ENCODE data around the gene SSR1. TPM values are rescaled to one million over a fixed set of nuclear protein-coding genes. Genes with fewer than 3 reads are reported as not detected.

The SSR1 gene
- total and polyA plus RNA-seq, 2 experiments from 2014 or later, result 65.3 to 70.2 TPM

DNA sequence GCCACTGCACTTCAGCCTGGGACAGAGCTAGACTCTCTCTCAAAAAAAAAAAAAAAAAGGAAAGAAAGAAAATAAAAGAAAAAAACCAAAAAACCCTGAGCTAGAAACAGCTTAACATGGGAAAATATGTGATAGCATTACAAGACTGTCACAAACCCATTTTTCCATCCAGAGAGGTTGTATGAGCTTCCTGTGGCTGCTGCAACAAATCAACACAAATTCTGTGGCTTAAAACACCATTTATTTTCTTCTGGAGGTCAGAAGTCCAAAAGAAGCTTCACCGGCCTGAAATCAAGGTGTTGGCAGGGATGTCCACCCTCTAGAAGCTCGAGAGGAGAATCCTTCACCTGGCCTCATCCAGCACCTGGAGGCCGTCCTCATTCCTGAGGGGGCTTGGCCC lies 21.7 kb upstream of the SSR1 start (continued):
- TF ChIP-seq CREB1 (CRISPR knock-in tag; IDR thresholded peaks at IDR 0.05; ENCODE audit: low read depth), result no peak

- no peak overlapping the region for H3K27ac Mint-ChIP-seq
- H4K20me1 ChIP-seq (replicated peaks; ENCODE audit: insufficient read depth), result no peaks in the 10 kb centered on the region
- H3K36me3 Mint-ChIP-seq (ENCODE audit: low read depth), result no peaks in the 10 kb centered on the region
- no peaks in the 10 kb centered on the region for H3K9me2 ChIP-seq (ENCODE audit: insufficient read depth)
- no peak for TF ChIP-seq ZNF331 (CRISPR knock-in tag; IDR thresholded peaks at IDR 0.05; ENCODE audit: low read depth)
- H3K4me2 ChIP-seq, result no peak overlapping the region
- no peak overlapping the region for H3K4me3 ChIP-seq
- no peak for ATAC-seq
- H3K4me3 Mint-ChIP-seq, result no peak overlapping the region
- H3K36me3 ChIP-seq (ENCODE audit: insufficient read depth), result no peaks in the 10 kb centered on the region
- no peak for DNase-seq (ENCODE audit: low spot score)
- H3F3A ChIP-seq (replicated peaks; ENCODE audit: low read depth), result no peaks in the 10 kb centered on the region
- H3K4me1 Mint-ChIP-seq, result no peaks in the 10 kb centered on the region
- no peak overlapping the region for H3K27ac ChIP-seq (ENCODE audit: low read depth)
- H3K9me3 Mint-ChIP-seq, result no peaks in the 10 kb centered on the region
- H3K27me3 ChIP-seq (ENCODE audit: insufficient read depth), result no peaks in the 10 kb centered on the region
- 0 out of 2 replicates have a peak overlapping the region, but pooled peaks have one; percentile 52 for H2AFZ ChIP-seq
- no peaks in the 10 kb centered on the region for H3K79me2 ChIP-seq (replicated peaks; ENCODE audit: insufficient read depth)
- H3K4me1 ChIP-seq (ENCODE audit: insufficient read depth), result no peaks in the 10 kb centered on the region
- no peaks in the 10 kb centered on the region for H3K27me3 Mint-ChIP-seq (ENCODE audit: insufficient read depth, low read depth, poor library complexity)
Measured at GRCh38 chr6:7332090-7332745, 19.2 kb upstream of the SSR1 start.

- Histone ChIP-seq H3K4me3 (no peak overlapping the region), H3K36me3 (ENCODE audit: insufficient read depth) (no peaks in the 10 kb centered on the region), H3K27me3 (ENCODE audit: insufficient read depth) (no peaks in the 10 kb centered on the region), H3K27ac (ENCODE audit: low read depth) (no peak overlapping the region), H3K79me2 (replicated peaks; ENCODE audit: insufficient read depth) (no peaks in the 10 kb centered on the region), H2AFZ (peak overlapping the region; percentile 52; the same call in 1 of the 2 replicates), H3K4me1 (ENCODE audit: insufficient read depth) (no peaks in the 10 kb centered on the region), H3F3A (replicated peaks; ENCODE audit: low read depth) (no peaks in the 10 kb centered on the region), H3K4me2 (no peak overlapping the region), H3K9me2 (ENCODE audit: insufficient read depth) (no peaks in the 10 kb centered on the region), H4K20me1 (replicated peaks; ENCODE audit: insufficient read depth) (no peaks in the 10 kb centered on the region)
- no peak for ATAC-seq
- Mint-ChIP-seq H3K27me3 (ENCODE audit: insufficient read depth, low read depth, poor library complexity) (no peaks in the 10 kb centered on the region), H3K4me3 (no peak overlapping the region), H3K27ac (no peak overlapping the region), H3K36me3 (ENCODE audit: low read depth) (no peaks in the 10 kb centered on the region), H3K9me3 (no peaks in the 10 kb centered on the region), H3K4me1 (no peaks in the 10 kb centered on the region)
- no peak for DNase-seq (ENCODE audit: low spot score)
- TF ChIP-seq EZH2 (IDR thresholded peaks at IDR 0.05; ENCODE audit: low read depth, unreplicated experiment) (no peak), STAT1 (IDR thresholded peaks at IDR 0.05; ENCODE audit: unreplicated experiment) (no peak), EZH2phosphoT487 (IDR thresholded peaks at IDR 0.05; ENCODE audit: unreplicated experiment) (no peak), ZNF331 (CRISPR knock-in tag; IDR thresholded peaks at IDR 0.05; ENCODE audit: low read depth) (no peak), JUNB (IDR thresholded peaks at IDR 0.05; ENCODE audit: unreplicated experiment) (no peak), REST (IDR thresholded peaks at IDR 0.05; ENCODE audit: unreplicated experiment) (no peak), CREB1 (CRISPR knock-in tag; IDR thresholded peaks at IDR 0.05; ENCODE audit: low read depth) (no peak)
- TF ChIP-seq, protein P1, sequence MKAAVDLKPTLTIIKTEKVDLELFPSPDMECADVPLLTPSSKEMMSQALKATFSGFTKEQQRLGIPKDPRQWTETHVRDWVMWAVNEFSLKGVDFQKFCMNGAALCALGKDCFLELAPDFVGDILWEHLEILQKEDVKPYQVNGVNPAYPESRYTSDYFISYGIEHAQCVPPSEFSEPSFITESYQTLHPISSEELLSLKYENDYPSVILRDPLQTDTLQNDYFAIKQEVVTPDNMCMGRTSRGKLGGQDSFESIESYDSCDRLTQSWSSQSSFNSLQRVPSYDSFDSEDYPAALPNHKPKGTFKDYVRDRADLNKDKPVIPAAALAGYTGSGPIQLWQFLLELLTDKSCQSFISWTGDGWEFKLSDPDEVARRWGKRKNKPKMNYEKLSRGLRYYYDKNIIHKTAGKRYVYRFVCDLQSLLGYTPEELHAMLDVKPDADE (IDR thresholded peaks at IDR 0.05), result no peak
- TF ChIP-seq, protein P2, sequence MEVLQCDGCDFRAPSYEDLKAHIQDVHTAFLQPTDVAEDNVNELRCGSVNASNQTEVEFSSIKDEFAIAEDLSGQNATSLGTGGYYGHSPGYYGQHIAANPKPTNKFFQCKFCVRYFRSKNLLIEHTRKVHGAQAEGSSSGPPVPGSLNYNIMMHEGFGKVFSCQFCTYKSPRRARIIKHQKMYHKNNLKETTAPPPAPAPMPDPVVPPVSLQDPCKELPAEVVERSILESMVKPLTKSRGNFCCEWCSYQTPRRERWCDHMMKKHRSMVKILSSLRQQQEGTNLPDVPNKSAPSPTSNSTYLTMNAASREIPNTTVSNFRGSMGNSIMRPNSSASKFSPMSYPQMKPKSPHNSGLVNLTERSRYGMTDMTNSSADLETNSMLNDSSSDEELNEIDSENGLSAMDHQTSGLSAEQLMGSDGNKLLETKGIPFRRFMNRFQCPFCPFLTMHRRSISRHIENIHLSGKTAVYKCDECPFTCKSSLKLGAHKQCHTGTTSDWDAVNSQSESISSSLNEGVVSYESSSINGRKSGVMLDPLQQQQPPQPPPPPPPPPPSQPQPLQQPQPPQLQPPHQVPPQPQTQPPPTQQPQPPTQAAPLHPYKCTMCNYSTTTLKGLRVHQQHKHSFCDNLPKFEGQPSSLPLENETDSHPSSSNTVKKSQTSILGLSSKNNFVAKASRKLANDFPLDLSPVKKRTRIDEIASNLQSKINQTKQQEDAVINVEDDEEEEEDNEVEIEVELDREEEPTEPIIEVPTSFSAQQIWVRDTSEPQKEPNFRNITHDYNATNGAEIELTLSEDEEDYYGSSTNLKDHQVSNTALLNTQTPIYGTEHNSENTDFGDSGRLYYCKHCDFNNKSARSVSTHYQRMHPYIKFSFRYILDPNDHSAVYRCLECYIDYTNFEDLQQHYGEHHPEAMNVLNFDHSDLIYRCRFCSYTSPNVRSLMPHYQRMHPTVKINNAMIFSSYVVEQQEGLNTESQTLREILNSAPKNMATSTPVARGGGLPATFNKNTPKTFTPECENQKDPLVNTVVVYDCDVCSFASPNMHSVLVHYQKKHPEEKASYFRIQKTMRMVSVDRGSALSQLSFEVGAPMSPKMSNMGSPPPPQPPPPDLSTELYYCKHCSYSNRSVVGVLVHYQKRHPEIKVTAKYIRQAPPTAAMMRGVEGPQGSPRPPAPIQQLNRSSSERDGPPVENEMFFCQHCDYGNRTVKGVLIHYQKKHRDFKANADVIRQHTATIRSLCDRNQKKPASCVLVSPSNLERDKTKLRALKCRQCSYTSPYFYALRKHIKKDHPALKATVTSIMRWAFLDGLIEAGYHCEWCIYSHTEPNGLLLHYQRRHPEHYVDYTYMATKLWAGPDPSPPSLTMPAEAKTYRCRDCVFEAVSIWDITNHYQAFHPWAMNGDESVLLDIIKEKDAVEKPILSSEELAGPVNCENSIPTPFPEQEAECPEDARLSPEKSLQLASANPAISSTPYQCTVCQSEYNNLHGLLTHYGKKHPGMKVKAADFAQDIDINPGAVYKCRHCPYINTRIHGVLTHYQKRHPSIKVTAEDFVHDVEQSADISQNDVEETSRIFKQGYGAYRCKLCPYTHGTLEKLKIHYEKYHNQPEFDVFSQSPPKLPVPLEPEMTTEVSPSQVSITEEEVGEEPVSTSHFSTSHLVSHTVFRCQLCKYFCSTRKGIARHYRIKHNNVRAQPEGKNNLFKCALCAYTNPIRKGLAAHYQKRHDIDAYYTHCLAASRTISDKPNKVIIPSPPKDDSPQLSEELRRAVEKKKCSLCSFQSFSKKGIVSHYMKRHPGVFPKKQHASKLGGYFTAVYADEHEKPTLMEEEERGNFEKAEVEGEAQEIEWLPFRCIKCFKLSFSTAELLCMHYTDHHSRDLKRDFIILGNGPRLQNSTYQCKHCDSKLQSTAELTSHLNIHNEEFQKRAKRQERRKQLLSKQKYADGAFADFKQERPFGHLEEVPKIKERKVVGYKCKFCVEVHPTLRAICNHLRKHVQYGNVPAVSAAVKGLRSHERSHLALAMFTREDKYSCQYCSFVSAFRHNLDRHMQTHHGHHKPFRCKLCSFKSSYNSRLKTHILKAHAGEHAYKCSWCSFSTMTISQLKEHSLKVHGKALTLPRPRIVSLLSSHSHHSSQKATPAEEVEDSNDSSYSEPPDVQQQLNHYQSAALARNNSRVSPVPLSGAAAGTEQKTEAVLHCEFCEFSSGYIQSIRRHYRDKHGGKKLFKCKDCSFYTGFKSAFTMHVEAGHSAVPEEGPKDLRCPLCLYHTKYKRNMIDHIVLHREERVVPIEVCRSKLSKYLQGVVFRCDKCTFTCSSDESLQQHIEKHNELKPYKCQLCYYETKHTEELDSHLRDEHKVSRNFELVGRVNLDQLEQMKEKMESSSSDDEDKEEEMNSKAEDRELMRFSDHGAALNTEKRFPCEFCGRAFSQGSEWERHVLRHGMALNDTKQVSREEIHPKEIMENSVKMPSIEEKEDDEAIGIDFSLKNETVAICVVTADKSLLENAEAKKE (CRISPR knock-in tag; IDR thresholded peaks at IDR 0.05), result no peak
Measured at GRCh38 chr6:7331452-7331851, 18.5 kb upstream of the SSR1 start.
